ENCODE results near the gene MARS1.

MARS1 gene

GRCh38 chr12:57496822-57497221, 9.0 kb downstream of the MARS1 start:
- H3K4me2 ChIP-seq (ENCODE audit: low read length): no peak overlapping the region
- no peak overlapping the region for H3K9ac ChIP-seq
- no peak overlapping the region for H3K27ac ChIP-seq
- no peaks in the 10 kb centered on the region for H3K36me3 ChIP-seq (ENCODE audit: control insufficient read depth, insufficient read depth, low read length)
- no peak overlapping the region for H3K4me3 ChIP-seq (ENCODE audit: low read depth, low read length)
- TF ChIP-seq, protein P1, sequence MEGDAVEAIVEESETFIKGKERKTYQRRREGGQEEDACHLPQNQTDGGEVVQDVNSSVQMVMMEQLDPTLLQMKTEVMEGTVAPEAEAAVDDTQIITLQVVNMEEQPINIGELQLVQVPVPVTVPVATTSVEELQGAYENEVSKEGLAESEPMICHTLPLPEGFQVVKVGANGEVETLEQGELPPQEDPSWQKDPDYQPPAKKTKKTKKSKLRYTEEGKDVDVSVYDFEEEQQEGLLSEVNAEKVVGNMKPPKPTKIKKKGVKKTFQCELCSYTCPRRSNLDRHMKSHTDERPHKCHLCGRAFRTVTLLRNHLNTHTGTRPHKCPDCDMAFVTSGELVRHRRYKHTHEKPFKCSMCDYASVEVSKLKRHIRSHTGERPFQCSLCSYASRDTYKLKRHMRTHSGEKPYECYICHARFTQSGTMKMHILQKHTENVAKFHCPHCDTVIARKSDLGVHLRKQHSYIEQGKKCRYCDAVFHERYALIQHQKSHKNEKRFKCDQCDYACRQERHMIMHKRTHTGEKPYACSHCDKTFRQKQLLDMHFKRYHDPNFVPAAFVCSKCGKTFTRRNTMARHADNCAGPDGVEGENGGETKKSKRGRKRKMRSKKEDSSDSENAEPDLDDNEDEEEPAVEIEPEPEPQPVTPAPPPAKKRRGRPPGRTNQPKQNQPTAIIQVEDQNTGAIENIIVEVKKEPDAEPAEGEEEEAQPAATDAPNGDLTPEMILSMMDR (IDR thresholded peaks at IDR 0.05): no peak
- H3K9me3 ChIP-seq (ENCODE audit: control insufficient read depth, low read length): no peaks in the 10 kb centered on the region
- no peaks in the 10 kb centered on the region for H3K4me1 ChIP-seq
- H3K27me3 ChIP-seq (ENCODE audit: control insufficient read depth, insufficient read depth, low read length): no peaks in the 10 kb centered on the region
- peaks cover 7% of the 10 kb centered on the region for H3K79me2 ChIP-seq
- H2AFZ ChIP-seq: no peak overlapping the region

GRCh38 chr12:57497223-57498131, 9.6 kb downstream of the MARS1 start:
- Histone ChIP-seq H3K79me2 (peaks cover 7% of the 10 kb centered on the region), H3K9ac (no peak overlapping the region), H3K4me1 (no peaks in the 10 kb centered on the region), H3K4me2 (ENCODE audit: low read length) (no peak overlapping the region), H3K27me3 (ENCODE audit: control insufficient read depth, insufficient read depth, low read length) (no peaks in the 10 kb centered on the region), H3K4me3 (ENCODE audit: low read depth, low read length) (no peak overlapping the region), H2AFZ (no peak overlapping the region), H3K36me3 (ENCODE audit: control insufficient read depth, insufficient read depth, low read length) (no peaks in the 10 kb centered on the region), H3K9me3 (ENCODE audit: control insufficient read depth, low read length) (no peaks in the 10 kb centered on the region), H3K27ac (no peak overlapping the region)
- TF ChIP-seq, protein P1 (IDR thresholded peaks at IDR 0.05): no peak

- no peak overlapping the region for H2AFZ ChIP-seq
- H3K27me3 ChIP-seq (ENCODE audit: control insufficient read depth, insufficient read depth, low read length): no peaks in the 10 kb centered on the region
- H3K4me1 ChIP-seq: no peaks in the 10 kb centered on the region
- H3K36me3 ChIP-seq (ENCODE audit: control insufficient read depth, insufficient read depth, low read length): no peaks in the 10 kb centered on the region
- TF ChIP-seq, protein P1 (IDR thresholded peaks at IDR 0.05): no peak
- no peaks in the 10 kb centered on the region for H3K9me3 ChIP-seq (ENCODE audit: control insufficient read depth, low read length)
- H3K27ac ChIP-seq: no peak overlapping the region
- peaks cover 7% of the 10 kb centered on the region for H3K79me2 ChIP-seq
- no peak overlapping the region for H3K9ac ChIP-seq
- H3K4me3 ChIP-seq (ENCODE audit: low read depth, low read length): no peak overlapping the region
- H3K4me2 ChIP-seq (ENCODE audit: low read length): no peak overlapping the region
Measured at GRCh38 chr12:57498132-57498502, 10.2 kb downstream of the MARS1 start.

- Histone ChIP-seq H3K9ac (no peak overlapping the region), H3K4me3 (ENCODE audit: low read depth, low read length) (no peak overlapping the region), H3K36me3 (ENCODE audit: control insufficient read depth, insufficient read depth, low read length) (no peaks in the 10 kb centered on the region)
Measured at GRCh38 chr12:57498571-57498970, 10.7 kb downstream of the MARS1 start.

More at GRCh38 chr12:57498571-57498970, 10.7 kb downstream of the MARS1 start:
- no peaks in the 10 kb centered on the region for H3K27me3 ChIP-seq (ENCODE audit: control insufficient read depth, insufficient read depth, low read length)
- H3K4me2 ChIP-seq (ENCODE audit: low read length): no peak overlapping the region
- TF ChIP-seq, protein P1 (IDR thresholded peaks at IDR 0.05): no peak
- no peak overlapping the region for H2AFZ ChIP-seq
- H3K4me1 ChIP-seq: no peaks in the 10 kb centered on the region
- H3K27ac ChIP-seq: no peak overlapping the region
- H3K79me2 ChIP-seq: peaks cover 7% of the 10 kb centered on the region
- no peaks in the 10 kb centered on the region for H3K9me3 ChIP-seq (ENCODE audit: control insufficient read depth, low read length)
